Trophoblast cell (in vitro differentiated cells and primary cell): ENCODE data around the gene HLA-DQA1.
"Not testable (repeated sequence)": the region's sequence is repeated elsewhere in the genome, so short reads cannot be mapped to it uniquely, and the experiment has no call there.

ENCODE experiments used
- DNase-seq, 2 donors: peaks; one replicate each; pipeline ENCODE4 v3.0.0-alpha.2; 2016
- H2AFZ ChIP-seq: 2 replicates; pipeline ENCODE4 v1.6.1; 2013; ENCODE audit warnings: low read length, moderate library complexity, mild to moderate bottlenecking; ENCODE audit not compliant: insufficient read depth, poor library complexity
- H2AK5ac ChIP-seq: 2 replicates; pipeline ENCODE4 v1.6.1; 2013; ENCODE audit warnings: mild to moderate bottlenecking, low read length
- H2BK120ac ChIP-seq: 2 replicates; pipeline ENCODE4 v1.6.1; 2013; ENCODE audit warnings: low read length, mild to moderate bottlenecking, moderate library complexity; ENCODE audit not compliant: insufficient read depth, poor library complexity
- H2BK12ac ChIP-seq: 2 replicates; pipeline ENCODE4 v1.6.1; 2013; ENCODE audit warnings: mild to moderate bottlenecking, low read length, moderate library complexity
- H2BK5ac ChIP-seq: 2 replicates; pipeline ENCODE4 v1.6.1; 2013; ENCODE audit warnings: low read length, low read depth, moderate library complexity, mild to moderate bottlenecking; ENCODE audit not compliant: poor library complexity
- H3K14ac ChIP-seq: 2 replicates; pipeline ENCODE4 v1.6.1; 2013; ENCODE audit warnings: mild to moderate bottlenecking, low read length
- H3K18ac ChIP-seq: 2 replicates; pipeline ENCODE4 v1.6.1; 2013; ENCODE audit warnings: mild to moderate bottlenecking, low read length
- H3K23ac ChIP-seq: 2 replicates; pipeline ENCODE4 v1.6.1; 2013; ENCODE audit warnings: low read length
- H3K27ac ChIP-seq: 2 replicates; pipeline ENCODE4 v1.5.1; 2013; ENCODE audit warnings: low read depth, mild to moderate bottlenecking, inconsistent platforms, low read length, moderate library complexity
- H3K27me3 ChIP-seq: 2 replicates; pipeline ENCODE4 v1.6.1; 2013; ENCODE audit warnings: inconsistent platforms, mild to moderate bottlenecking, low read length, moderate library complexity; ENCODE audit not compliant: insufficient read depth
- H3K36me3 ChIP-seq, 2 experiments: 1 replicate in 1 of 2; 2 replicates in 1 of 2; pipeline ENCODE4 v1.6.1; 2013; ENCODE audit warnings: low read length in 2 of 2, mild to moderate bottlenecking in 2 of 2, moderate library complexity in 1 of 2; ENCODE audit not compliant: insufficient read depth in 2 of 2, control insufficient read depth in 1 of 2
- H3K4ac ChIP-seq: 2 replicates; pipeline ENCODE4 v1.6.1; 2013; ENCODE audit warnings: low read depth, mild to moderate bottlenecking, low read length, moderate library complexity
- H3K4me1 ChIP-seq, 2 experiments: 1 replicate in 1 of 2; 2 replicates in 1 of 2; pipeline ENCODE4 v1.6.1; 2013; ENCODE audit warnings: low read length in 2 of 2, mild to moderate bottlenecking in 2 of 2, moderate library complexity in 1 of 2; ENCODE audit not compliant: insufficient read depth in 2 of 2, control insufficient read depth in 1 of 2
- H3K4me2 ChIP-seq: 2 replicates; pipeline ENCODE4 v1.6.1; 2013; ENCODE audit warnings: inconsistent platforms, mild to moderate bottlenecking, low read length, moderate library complexity
- H3K4me3 ChIP-seq: 2 replicates; pipeline ENCODE4 v1.5.1; 2013; ENCODE audit warnings: mild to moderate bottlenecking, low read depth, low read length, inconsistent platforms
- H3K79me1 ChIP-seq: one replicate; pipeline ENCODE4 v1.6.1; 2013; ENCODE audit warnings: low read length
- H3K79me2 ChIP-seq: 2 replicates; pipeline ENCODE4 v1.6.1; 2013; ENCODE audit warnings: low read length, mild to moderate bottlenecking; ENCODE audit not compliant: control insufficient read depth, insufficient read depth, poor library complexity
- H3K9ac ChIP-seq: 2 replicates; pipeline ENCODE4 v1.6.1; 2013; ENCODE audit warnings: mild to moderate bottlenecking, low read length
- H3K9me3 ChIP-seq: 2 replicates; pipeline ENCODE4 v1.6.1; 2013; ENCODE audit warnings: low read depth, mild to moderate bottlenecking, control low read depth, inconsistent platforms, low read length; ENCODE audit not compliant: insufficient read depth
- H4K12ac ChIP-seq: 2 replicates; pipeline ENCODE4 v1.6.1; 2013; ENCODE audit warnings: low read depth, mild to moderate bottlenecking, low read length, moderate library complexity
- H4K8ac ChIP-seq: 2 replicates; pipeline ENCODE4 v1.6.1; 2013; ENCODE audit warnings: low read depth, mild to moderate bottlenecking, low read length, moderate library complexity
- H4K91ac ChIP-seq: one replicate; pipeline ENCODE4 v1.6.1; 2013; ENCODE audit warnings: low read depth, mild to moderate bottlenecking, low read length, moderate library complexity
- WGBS: extraction: QIAGEN DNeasy Blood & Tissue Kit; methylation state at CpG from one replicate; pipeline ENCODE4 v1.1.7; 2013; ENCODE audit warnings: missing lambda C conversion rate; ENCODE audit not compliant: insufficient read length, insufficient coverage; ENCODE audit errors: extremely low coverage; 5-methylcytosine and 5-hydroxymethylcytosine counted together

HLA-DQA1 gene

DNA sequence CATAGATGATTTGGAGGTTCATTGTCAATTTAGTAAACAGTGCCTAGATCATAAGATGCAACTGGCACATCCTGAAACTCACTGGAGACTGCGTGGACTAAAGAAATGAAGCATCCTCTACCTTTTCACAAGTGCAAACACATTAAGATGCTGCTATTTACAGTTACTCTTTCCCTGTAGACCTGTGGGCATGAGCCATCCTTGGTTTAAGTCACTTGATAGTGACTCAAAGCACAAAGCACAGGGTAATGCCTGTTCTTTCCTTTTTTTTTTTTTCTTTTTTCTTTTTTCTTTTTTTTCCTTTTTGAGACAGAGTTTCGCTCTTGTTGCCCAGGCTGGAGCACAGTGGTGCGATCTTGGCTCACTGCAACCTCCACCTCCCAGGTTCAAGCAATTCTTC is 10.0 kb upstream of the HLA-DQA1 start:
- Histone ChIP-seq H3K18ac (no peak overlapping the region), H2BK120ac (no peak overlapping the region), H3K23ac (no peak overlapping the region), H4K91ac (no peak overlapping the region), H3K27ac (no peak overlapping the region), H3K79me1 (no peaks in the 10 kb centered on the region), H2AFZ (no peak overlapping the region), H3K4me1 (no peaks in the 10 kb centered on the region), H3K9me3 (no peaks in the 10 kb centered on the region), H4K12ac (no peak overlapping the region), H3K9ac (no peak overlapping the region), H2BK12ac (no peak overlapping the region), H3K14ac (no peak overlapping the region), H2BK5ac (no peak overlapping the region), H3K4me3 (no peak overlapping the region), H3K27me3 (no peaks in the 10 kb centered on the region), H2AK5ac (no peak overlapping the region), H3K36me3 (no peaks in the 10 kb centered on the region), H3K4me2 (no peak overlapping the region), H4K8ac (no peak overlapping the region), H3K4ac (no peak overlapping the region), H3K79me2 (no peaks in the 10 kb centered on the region)
- whole genome bisulfite sequencing: no CpG with 5 or more reads among the region's 3 CpGs
- no peak for DNase-seq

DNA sequence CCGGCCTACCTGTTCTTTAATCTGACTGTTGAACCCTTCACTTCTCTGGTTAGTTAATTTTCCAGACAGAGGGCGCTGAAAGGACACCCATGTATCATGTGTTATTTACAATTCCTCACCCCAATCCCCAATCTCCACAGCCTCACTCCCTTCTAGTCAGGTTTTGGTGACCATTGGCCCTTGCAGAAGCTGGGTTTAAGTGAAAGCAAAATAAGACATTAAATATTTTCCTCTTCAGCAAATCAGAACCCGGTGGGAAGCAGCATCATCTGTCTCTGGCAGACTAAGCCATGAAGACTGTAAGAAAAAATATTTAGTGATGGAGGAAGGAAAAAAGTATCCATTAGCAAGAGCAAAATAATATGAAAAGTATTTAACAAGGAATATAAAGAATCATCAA is 9.4 kb upstream of the HLA-DQA1 start:
- Histone ChIP-seq H2AFZ (no peak overlapping the region), H3K36me3 (no peaks in the 10 kb centered on the region), H2BK5ac (no peak overlapping the region), H4K12ac (no peak overlapping the region), H3K4me2 (no peak overlapping the region), H3K23ac (no peak overlapping the region), H3K27ac (no peak overlapping the region), H4K91ac (no peak overlapping the region), H3K14ac (no peak overlapping the region), H4K8ac (no peak overlapping the region), H3K4me3 (no peak overlapping the region), H2BK120ac (no peak overlapping the region), H3K4ac (no peak overlapping the region), H3K79me2 (no peaks in the 10 kb centered on the region), H2AK5ac (no peak overlapping the region), H3K4me1 (no peaks in the 10 kb centered on the region), H3K27me3 (no peaks in the 10 kb centered on the region), H3K9me3 (no peaks in the 10 kb centered on the region), H2BK12ac (no peak overlapping the region), H3K9ac (no peak overlapping the region), H3K79me1 (no peaks in the 10 kb centered on the region), H3K18ac (no peak overlapping the region)
- peak in 1 of 2 donors; percentile 47 for DNase-seq
- no CpG with 5 or more reads among the region's 3 CpGs for WGBS

DNA sequence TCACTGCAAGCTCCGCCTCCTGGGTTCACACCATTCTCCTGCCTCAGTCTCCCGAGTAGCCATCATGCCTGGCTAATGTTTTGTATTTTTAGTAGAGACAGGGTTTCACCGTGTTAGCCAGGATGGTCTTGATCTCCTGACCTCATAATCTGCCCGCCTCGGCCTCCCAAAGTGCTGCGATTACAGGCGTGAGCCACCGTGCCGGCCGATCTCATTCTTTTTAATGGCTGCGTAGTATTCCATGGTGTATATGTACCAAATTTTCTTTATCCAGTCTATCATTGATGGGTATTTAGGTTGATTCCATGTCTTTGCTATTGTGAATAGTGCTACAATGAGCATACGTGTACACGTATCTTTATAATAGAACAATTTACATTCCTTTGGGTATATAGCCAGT is 7.4 kb upstream of the HLA-DQA1 start:
- H2BK120ac ChIP-seq, H4K12ac ChIP-seq: not testable (repeated sequence)
- no CpG with 5 or more reads among the region's 13 CpGs for WGBS

DNA sequence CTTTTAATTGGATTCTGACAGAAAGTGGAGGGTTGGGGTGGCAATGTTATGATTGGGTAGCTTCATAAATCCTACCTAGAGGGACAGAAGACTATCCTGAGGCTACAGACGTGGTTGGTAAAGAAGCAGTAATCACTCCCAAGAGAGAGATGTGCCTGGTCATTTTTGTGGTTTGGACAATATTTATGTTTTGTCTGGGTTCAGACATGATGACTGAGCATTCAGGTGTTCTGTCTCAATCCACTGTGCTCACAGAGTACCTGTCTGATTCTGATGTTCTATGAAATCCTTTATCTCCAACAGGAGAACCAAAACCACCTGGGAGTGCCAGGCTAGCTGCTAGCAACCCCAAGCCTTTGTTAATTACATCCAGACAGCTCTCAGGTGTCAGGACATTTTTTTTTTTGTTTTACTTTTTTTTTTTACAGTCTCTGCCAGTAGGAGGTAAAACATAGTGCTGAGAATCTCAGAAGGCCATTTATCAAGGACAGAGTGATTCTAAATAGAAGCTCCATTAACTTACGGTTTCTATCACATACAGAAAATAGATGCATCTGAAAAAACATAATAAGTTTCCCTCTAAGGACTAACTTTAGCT is 1.6 kb upstream of the HLA-DQA1 start:
- H3K36me3 ChIP-seq: no peaks in the 10 kb centered on the region
- H3K9me3 ChIP-seq: no peaks in the 10 kb centered on the region
- H4K91ac ChIP-seq: no peak overlapping the region
- no peak overlapping the region for H3K14ac ChIP-seq
- no peak overlapping the region for H3K18ac ChIP-seq
- WGBS: no CpG with 5 or more reads among the region's 2 CpGs
- no peak overlapping the region for H2BK12ac ChIP-seq
- H3K27ac ChIP-seq: no peak overlapping the region
- H2BK120ac ChIP-seq: no peak overlapping the region
- peak in 1 of 2 donors; percentile 38 for DNase-seq
- H3K4me1 ChIP-seq: no peaks in the 10 kb centered on the region
- no peak overlapping the region for H4K8ac ChIP-seq
- H3K4me3 ChIP-seq: no peak overlapping the region
- no peak overlapping the region for H2BK5ac ChIP-seq
- no peak overlapping the region for H3K4ac ChIP-seq
- H3K79me2 ChIP-seq: no peaks in the 10 kb centered on the region
- no peak overlapping the region for H3K23ac ChIP-seq
- H2AFZ ChIP-seq: no peak overlapping the region
- H3K4me2 ChIP-seq: no peak overlapping the region
- H3K79me1 ChIP-seq: no peaks in the 10 kb centered on the region
- H4K12ac ChIP-seq: no peak overlapping the region
- H3K9ac ChIP-seq: no peak overlapping the region
- H3K27me3 ChIP-seq: no peaks in the 10 kb centered on the region
- H2AK5ac ChIP-seq: no peak overlapping the region

More for the DNA sequence above, 7.4 kb upstream of the HLA-DQA1 start:
- H3K23ac ChIP-seq, H2AK5ac ChIP-seq, H3K27ac ChIP-seq, H3K79me1 ChIP-seq, H3K27me3 ChIP-seq, DNase-seq, H3K9ac ChIP-seq, H3K36me3 ChIP-seq, H3K4me3 ChIP-seq, H2BK12ac ChIP-seq, H4K91ac ChIP-seq, H2AFZ ChIP-seq, H3K4me1 ChIP-seq, H3K4me2 ChIP-seq, H3K4ac ChIP-seq, H2BK5ac ChIP-seq, H3K18ac ChIP-seq, H3K79me2 ChIP-seq, H3K14ac ChIP-seq, H3K9me3 ChIP-seq, H4K8ac ChIP-seq: not testable (repeated sequence)
